ENCODE data around the gene APC2. TPM values are rescaled to one million over a fixed set of nuclear protein-coding genes. Genes with fewer than 3 reads are reported as not detected.
"Not testable (repeated sequence)": the region's sequence is repeated elsewhere in the genome, so short reads cannot be mapped to it uniquely, and the experiment has no call there.

APC2 gene
- total RNA-seq, 2 experiments from 2014 or later = 0.07 to 0.29 TPM

GRCh38 chr19:1438933-1439354, 11.0 kb upstream of the APC2 start:
- DNase-seq = no peak
- ChIA-PET POLR2A (interaction anchor here (1.1 to 3.5 kb wide), 4 partner anchors 12 to 29 kb away, joined by 3 to 10 read pairs (median 6); no protein-coding TSS in a partner anchor), CTCF (no interaction called here)
- H3K27ac Mint-ChIP-seq = peak overlapping the region; percentile 89
- no peak for TF ChIP-seq CTCF (IDR thresholded peaks at IDR 0.05)
- peaks cover 30% of the 10 kb centered on the region for H3K4me1 Mint-ChIP-seq (ENCODE audit: low read depth)
- peaks cover 48% of the 10 kb centered on the region for H3K36me3 Mint-ChIP-seq (ENCODE audit: low read depth)
- ATAC-seq = no peak
- intact Hi-C loops (cut with micrococcal nuclease) = no loop called here
- H3K9me3 Mint-ChIP-seq = no peaks in the 10 kb centered on the region
- H3K27me3 Mint-ChIP-seq = no peaks in the 10 kb centered on the region
- H3K4me3 Mint-ChIP-seq = peak overlapping the region; percentile 93

GRCh38 chr19:1439525-1440417, 10.2 kb upstream of the APC2 start:
- DNase-seq = peak; percentile 40
- H3K27me3 Mint-ChIP-seq; CTCF ChIA-PET; ATAC-seq; H3K9me3 Mint-ChIP-seq; intact Hi-C loops (cut with micrococcal nuclease): not testable (repeated sequence)
- H3K36me3 Mint-ChIP-seq (ENCODE audit: low read depth) = peaks cover 48% of the 10 kb centered on the region
- peak overlapping the region; percentile 93 for H3K4me3 Mint-ChIP-seq
- H3K27ac Mint-ChIP-seq = peak overlapping the region; percentile 89
- POLR2A ChIA-PET = interaction anchor here (1.0 to 3.5 kb wide), 7 partner anchors 11 to 31 kb away, joined by 3 to 10 read pairs (median 5); no protein-coding TSS in a partner anchor
- peaks cover 36% of the 10 kb centered on the region for H3K4me1 Mint-ChIP-seq (ENCODE audit: low read depth)

GRCh38 chr19:1440418-1440801, 9.5 kb upstream of the APC2 start:
- ATAC-seq = no peak
- DNase-seq = no peak
- Mint-ChIP-seq H3K36me3 (ENCODE audit: low read depth) (peaks cover 45% of the 10 kb centered on the region), H3K9me3 (no peaks in the 10 kb centered on the region), H3K27me3 (peaks cover 1% of the 10 kb centered on the region), H3K27ac (peak overlapping the region; percentile 74), H3K4me1 (ENCODE audit: low read depth) (peaks cover 40% of the 10 kb centered on the region), H3K4me3 (peak overlapping the region; percentile 93)
- TF ChIP-seq CTCF (IDR thresholded peaks at IDR 0.05) = no peak
- ChIA-PET POLR2A (interaction anchor here (0.6 to 2.3 kb wide), 10 partner anchors 10 to 508 kb away, joined by 3 to 6 read pairs (median 3); partner anchors contain the start of gene APC2), CTCF (no interaction called here)
- intact Hi-C loops (cut with micrococcal nuclease) = no loop called here

- Mint-ChIP-seq H3K27me3 (peaks cover 3% of the 10 kb centered on the region), H3K4me3 (peak overlapping the region; percentile 93)
- CTCF ChIA-PET = no interaction called here
Measured at GRCh38 chr19:1441022-1441426, 8.9 kb upstream of the APC2 start.

More at GRCh38 chr19:1441022-1441426, 8.9 kb upstream of the APC2 start:
- no peak for ATAC-seq
- Mint-ChIP-seq H3K36me3 (ENCODE audit: low read depth) (peaks cover 44% of the 10 kb centered on the region), H3K4me1 (ENCODE audit: low read depth) (peaks cover 42% of the 10 kb centered on the region), H3K9me3 (no peaks in the 10 kb centered on the region), H3K27ac (peak overlapping the region; percentile 74)
- POLR2A ChIA-PET = interaction anchor here (0.6 to 2.3 kb wide), 11 partner anchors 10 to 509 kb away, joined by 3 to 6 read pairs (median 3); partner anchors contain the start of gene APC2
- TF ChIP-seq CTCF (IDR thresholded peaks at IDR 0.05) = no peak
- DNase-seq = no peak
- intact Hi-C loops (cut with micrococcal nuclease) = no loop called here

All from activated CD8-positive, alpha-beta T cell treated with anti-CD3 and anti-CD28 coated beads for 36 hours (primary cell).